Panc1 (cell line): ENCODE results near the gene ZNF831. TPM values are rescaled to one million over a fixed set of nuclear protein-coding genes. Genes with fewer than 3 reads are reported as not detected.

ENCODE experiments used
- ATAC-seq: fragments of 200-7000 bp; cut with Tn5 transposase; 2 replicates; pipeline ENCODE4 v1.9.1; 2020; ENCODE audit warnings: mild to moderate bottlenecking, moderate library complexity
- BruUV-seq: library from RNA; stranded (reverse); fragments of 400-500 nt; replicated peaks from 2 replicates; lab custom pipeline; 2021; lab: Mats Ljungman, UMichigan
- CTCF ChIA-PET: fragments of 300-600 bp; sonication (Branson Sonifier 250); formaldehyde crosslinking; loops from one replicate; lab custom pipeline; 2022; ENCODE audit warnings: antibody characterized with exemption; lab: Charles Lee
- POLR2A ChIA-PET: fragments of 300-600 bp; sonication (Branson Sonifier 250); formaldehyde crosslinking; loops from one replicate; lab custom pipeline; 2022; ENCODE audit warnings: antibody characterized with exemption; lab: Charles Lee
- DNase-seq: peaks from one replicate; pipeline ENCODE4 v3.0.0-alpha.2; 2010; ENCODE audit warnings: low read depth, low spot score
- H3K27ac ChIP-seq: 2 replicates; pipeline ENCODE4 v1.5.1; 2011; ENCODE audit warnings: mild to moderate bottlenecking, low read length, inconsistent platforms
- H3K27me3 ChIP-seq: fragments of 200-500 bp; sonication (Bioruptor generic); 2 replicates; pipeline ENCODE4 v1.6.0; 2014; ENCODE audit warnings: low read length, inconsistent platforms; ENCODE audit not compliant: control insufficient read depth, insufficient read depth
- H3K36me3 ChIP-seq: fragments of 200-500 bp; sonication (Bioruptor generic); 2 replicates; pipeline ENCODE4 v1.5.1; 2014; ENCODE audit warnings: inconsistent platforms, mild to moderate bottlenecking, low read length, moderate library complexity; ENCODE audit not compliant: control insufficient read depth, insufficient read depth
- H3K4me1 ChIP-seq: 2 replicates; pipeline ENCODE4 v1.5.1; 2011; ENCODE audit warnings: inconsistent platforms, mild to moderate bottlenecking, low read length, moderate library complexity; ENCODE audit not compliant: control insufficient read depth, insufficient read depth
- H3K4me3 ChIP-seq, 2 experiments: 2 replicates each; pipeline ENCODE4 v1.5.1; 2011 to 2012; ENCODE audit warnings: low read depth in 2 of 2, low read length in 2 of 2, mild to moderate bottlenecking in 2 of 2, inconsistent platforms in 1 of 2, moderate library complexity in 1 of 2
- H3K9me3 ChIP-seq: fragments of 200-500 bp; sonication (Bioruptor generic); 2 replicates; pipeline ENCODE4 v1.5.1; 2014; ENCODE audit warnings: low read depth, mild to moderate bottlenecking, inconsistent platforms, low read length, moderate library complexity; ENCODE audit not compliant: control insufficient read depth, insufficient read depth
- CTCF ChIP-seq: fragments of 450-650 bp; IDR thresholded peaks from 2 replicates; pipeline ENCODE4 v1.5.1; 2017; ENCODE audit warnings: mild to moderate bottlenecking
- POLR2AphosphoS5 ChIP-seq: IDR thresholded peaks from 2 replicates; pipeline ENCODE4 v1.6.1; 2012; ENCODE audit warnings: mild to moderate bottlenecking, low read depth, low read length, moderate library complexity
- REST ChIP-seq, 2 experiments: IDR thresholded peaks; 2 replicates each; pipeline ENCODE4 v1.6.1; 2011 to 2012; ENCODE audit warnings: low read depth in 2 of 2, control low read depth in 1 of 2, low read length in 1 of 2, mild to moderate bottlenecking in 1 of 2, moderate library complexity in 1 of 2; ENCODE audit not compliant: insufficient read depth in 1 of 2
- SIN3A ChIP-seq: IDR thresholded peaks from 2 replicates; pipeline ENCODE4 v1.6.1; 2012; ENCODE audit warnings: low read depth, mild to moderate bottlenecking, low read length, moderate library complexity, borderline replicate concordance; ENCODE audit not compliant: insufficient read depth
- TCF7L2 ChIP-seq: IDR thresholded peaks from 2 replicates; pipeline ENCODE4 v1.6.1; 2011; ENCODE audit warnings: mild to moderate bottlenecking, low read depth, low read length, inconsistent platforms
- in situ Hi-C: cut with HindIII; loops from 2 replicates; pipeline ENCODE4 v1.10.0; 2016; ENCODE audit warnings: low sequenced_read_pairs, low pct_unique_long_range_greater_than_20kb
- intact Hi-C: fragments of 100-400 bp; cut with micrococcal nuclease; formaldehyde crosslinking; loops from one replicate; pipeline ENCODE4 v1.10.0; 2022; ENCODE audit not compliant: unreplicated experiment
- total RNA-seq: library from RNA; stranded (reverse); gene quantifications from one replicate; pipeline ENCODE4 v1.2.1, GENCODE V29; 2021; ENCODE audit not compliant: unreplicated experiment

The ZNF831 gene
- total RNA-seq, 1 experiment from 2014 or later, result 0.03 TPM

- TF ChIP-seq REST (IDR thresholded peaks at IDR 0.05; ENCODE audit: insufficient read depth in 1 of 2, low read depth in 2 of 2, low read length in 1 of 2), result no peak
- TF ChIP-seq TCF7L2, result no peak
- intact Hi-C loops, result no loop called here
- no peaks in the 10 kb centered on the region for H3K27me3 ChIP-seq
- ChIA-PET POLR2A (no interaction called here), CTCF (no interaction called here)
- in situ Hi-C loops, result no loop called here
- no peaks in the 10 kb centered on the region for H3K4me1 ChIP-seq
- H3K4me3 ChIP-seq, result no peak overlapping the region
- no TSS peak for BruUV-seq
- no peaks in the 10 kb centered on the region for H3K36me3 ChIP-seq
- ATAC-seq (no peak), DNase-seq (no peak)
- H3K27ac ChIP-seq, result no peak overlapping the region
- H3K9me3 ChIP-seq, result no peaks in the 10 kb centered on the region
Observed at GRCh38 chr20:59181936-59182335, 18.3 kb downstream of the ZNF831 start.

GRCh38 chr20:59182401-59183044, 18.9 kb downstream of the ZNF831 start:
- ATAC-seq, result no peak
- Histone ChIP-seq H3K36me3 (no peaks in the 10 kb centered on the region), H3K27ac (no peak overlapping the region), H3K4me1 (no peaks in the 10 kb centered on the region), H3K4me3 (no peak overlapping the region), H3K27me3 (no peaks in the 10 kb centered on the region), H3K9me3 (no peaks in the 10 kb centered on the region)
- CTCF ChIA-PET, result no interaction called here
- in situ Hi-C loops (no loop called here), intact Hi-C loops (no loop called here)
- POLR2A ChIA-PET, result no interaction called here
- no peak for DNase-seq
- TF ChIP-seq SIN3A (no peak), REST (IDR thresholded peaks at IDR 0.05; ENCODE audit: insufficient read depth in 1 of 2, low read depth in 2 of 2, low read length in 1 of 2) (no peak), TCF7L2 (no peak), CTCF (no peak), POLR2AphosphoS5 (no peak)
- BruUV-seq, result no TSS peak
